ENCODE results near the gene COG4. TPM values are rescaled to one million over a fixed set of nuclear protein-coding genes. Genes with fewer than 3 reads are reported as not detected.

Gene COG4
- total RNA-seq, 1 experiment from 2014 or later: 54.2 TPM

DNA sequence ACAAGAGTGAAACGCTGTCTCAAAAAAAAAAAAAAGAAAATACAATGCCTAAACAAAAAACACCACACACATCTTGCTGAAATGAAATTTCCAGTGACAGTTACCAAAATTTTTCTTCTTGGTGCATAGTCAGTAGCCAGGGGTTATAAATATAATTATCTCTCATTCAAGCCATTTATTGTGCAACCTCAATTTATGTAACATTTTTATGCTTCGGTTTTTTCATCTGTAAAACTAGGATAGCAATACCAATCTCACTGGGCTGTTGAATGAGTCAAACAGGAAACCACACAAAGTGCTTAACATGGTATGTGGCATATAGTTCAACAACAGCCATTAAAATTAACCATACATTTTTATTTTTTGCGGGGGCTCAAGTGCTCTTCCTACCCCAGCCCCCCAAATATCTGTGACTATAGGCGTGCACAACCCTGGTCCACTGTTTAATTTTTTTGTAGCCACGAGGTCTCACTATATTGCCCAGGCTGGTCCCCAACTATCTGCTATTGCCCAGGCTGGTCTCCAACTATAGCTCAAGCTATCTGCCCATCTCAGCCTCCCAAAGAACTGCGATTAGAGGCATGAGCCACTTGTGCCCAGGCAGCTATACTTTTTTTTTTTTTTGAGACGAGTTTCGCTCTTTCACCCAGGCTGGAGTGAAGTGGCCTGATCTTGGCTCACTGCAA, 2.6 kb downstream of the COG4 start:
- H3K9me2 ChIP-seq (ENCODE audit: insufficient read depth): no peaks in the 10 kb centered on the region
- ChIA-PET POLR2A (interaction anchor here (1.6 kb wide), 1 partner anchor 139 kb away, joined by 4 read pairs; no protein-coding TSS in a partner anchor), RAD21 (ENCODE audit: low non-redundant PET in 1 of 2, low total read pairs in 2 of 2, uncharacterized antibody in 2 of 2, unreplicated experiment in 2 of 2) (no interaction called here), CTCF (no interaction called here)
- peaks cover 6 to 17% of the 10 kb centered on the region in 2 experiments for H3K36me3 ChIP-seq (ENCODE audit: control insufficient read depth in 1 of 2, insufficient read depth in 2 of 2, low read length in 2 of 2)
- peaks cover 41% of the 10 kb centered on the region for H3K79me2 ChIP-seq (ENCODE audit: insufficient read depth, low read length)
- no peaks in the 10 kb centered on the region for H4K20me1 ChIP-seq (ENCODE audit: insufficient read depth)
- H2AFZ ChIP-seq (ENCODE audit: low read depth, low read length, poor library complexity, severe bottlenecking): no peak overlapping the region
- H3K27me3 ChIP-seq (ENCODE audit: insufficient read depth, low read length): no peaks in the 10 kb centered on the region
- BruUV-seq (replicated peaks): no TSS peak
- DNase-seq (ENCODE audit: low read depth, low spot score) (no peak), ATAC-seq (no peak)
- intact Hi-C loops (cut with micrococcal nuclease): loop anchor here (10.0 kb wide), 1 partner anchor 134 kb away; no protein-coding TSS in a partner anchor
- peaks cover 7 to 16% of the 10 kb centered on the region in 2 experiments; a peak in 3 of 4 replicates for H3K4me1 ChIP-seq (ENCODE audit: control insufficient read depth in 1 of 2, insufficient read depth in 2 of 2, low read length in 2 of 2)
- TF ChIP-seq MAX (IDR thresholded peaks at IDR 0.05): no peak
- no peak for TF ChIP-seq EGR1 (IDR thresholded peaks at IDR 0.05; ENCODE audit: low read depth)
- no peaks in the 10 kb centered on the region for H3K9me3 ChIP-seq (ENCODE audit: control insufficient read depth in 1 of 2, insufficient read depth in 1 of 2, low read depth in 1 of 2, low read length in 2 of 2)
- no peak overlapping the region for H3K27ac ChIP-seq (ENCODE audit: low read depth, low read length)
- no peak overlapping the region for H3K9ac ChIP-seq (ENCODE audit: low read length)
- H3K4me2 ChIP-seq (ENCODE audit: low read length): no peak overlapping the region
- H3K4me3 ChIP-seq (replicated peaks in 1 of 2; ENCODE audit: low read depth in 1 of 2, low read length in 2 of 2): no peak overlapping the region

DNA sequence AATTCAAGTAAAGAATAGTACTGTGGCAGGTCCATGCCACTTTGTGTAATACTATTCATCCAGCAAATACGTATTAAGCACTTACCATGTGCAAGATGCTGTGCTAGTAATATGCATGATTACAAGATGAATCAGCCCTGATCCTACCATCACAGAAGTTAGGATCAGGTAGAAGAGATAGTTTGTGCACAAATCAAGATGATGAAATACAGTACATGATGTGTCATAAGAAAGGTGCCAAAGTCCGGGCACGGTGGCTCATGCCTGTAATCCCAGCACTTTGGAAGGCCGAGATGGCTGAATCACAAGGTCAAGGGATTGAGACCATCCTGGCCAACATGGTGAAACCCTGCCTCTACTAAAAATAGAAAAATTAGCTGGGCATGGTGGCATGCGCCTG, 10.9 kb downstream of the COG4 start:
- H3K27ac ChIP-seq (ENCODE audit: low read depth, low read length): no peak overlapping the region
- H4K20me1 ChIP-seq (ENCODE audit: insufficient read depth): no peaks in the 10 kb centered on the region
- H3K4me2 ChIP-seq (ENCODE audit: low read length): no peak overlapping the region
- CTCF ChIA-PET: no interaction called here
- H3K9ac ChIP-seq (ENCODE audit: low read length): no peak overlapping the region
- intact Hi-C loops (cut with micrococcal nuclease): no loop called here
- RAD21 ChIA-PET (ENCODE audit: low non-redundant PET in 1 of 2, low total read pairs in 2 of 2, uncharacterized antibody in 2 of 2, unreplicated experiment in 2 of 2): no interaction called here
- H3K27me3 ChIP-seq (ENCODE audit: insufficient read depth, low read length): no peaks in the 10 kb centered on the region
- H3K9me3 ChIP-seq (ENCODE audit: control insufficient read depth in 1 of 2, insufficient read depth in 1 of 2, low read depth in 1 of 2, low read length in 2 of 2): no peaks in the 10 kb centered on the region
- no peak overlapping the region for H2AFZ ChIP-seq (ENCODE audit: low read depth, low read length, poor library complexity, severe bottlenecking)
- H3K36me3 ChIP-seq (ENCODE audit: control insufficient read depth in 1 of 2, insufficient read depth in 2 of 2, low read length in 2 of 2): peaks cover 33 to 38% of the 10 kb centered on the region in 2 experiments; a peak in 3 of 4 replicates
- no peaks in the 10 kb centered on the region for H3K9me2 ChIP-seq (ENCODE audit: insufficient read depth)
- no peaks in the 10 kb centered on the region for H3K4me1 ChIP-seq (ENCODE audit: control insufficient read depth in 1 of 2, insufficient read depth in 2 of 2, low read length in 2 of 2)
- no peak overlapping the region for H3K4me3 ChIP-seq (replicated peaks in 1 of 2; ENCODE audit: low read depth in 1 of 2, low read length in 2 of 2)
- no peaks in the 10 kb centered on the region for H3K79me2 ChIP-seq (ENCODE audit: insufficient read depth, low read length)
- no TSS peak for BruUV-seq (replicated peaks)
- DNase-seq (ENCODE audit: low read depth, low spot score): no peak
- no peak for ATAC-seq
- POLR2A ChIA-PET: no interaction called here
- TF ChIP-seq JUND (IDR thresholded peaks at IDR 0.05) (no peak), RAD21 (IDR thresholded peaks at IDR 0.05; ENCODE audit: low read depth) (no peak), SIN3A (IDR thresholded peaks at IDR 0.05; ENCODE audit: low read depth) (no peak), POLR2A (IDR thresholded peaks at IDR 0.05; ENCODE audit: borderline replicate concordance, extremely low read depth, insufficient read depth, insufficient read length) (no peak), EZH2 (IDR thresholded peaks at IDR 0.05) (no peak), POLR2AphosphoS5 (IDR thresholded peaks at IDR 0.05; ENCODE audit: low read depth, low read length) (no peak), ZFX (IDR thresholded peaks at IDR 0.05) (no peak), CBX3 (IDR thresholded peaks at IDR 0.05; ENCODE audit: low read depth) (no peak), CTCF (IDR thresholded peaks at IDR 0.05 in 2 of 3, conservative IDR thresholded peaks at IDR 0.05 in 1 of 3; ENCODE audit: borderline replicate concordance in 1 of 3, insufficient read depth in 1 of 3, low read depth in 2 of 3, low read length in 2 of 3) (no peak), FOSL1 (IDR thresholded peaks at IDR 0.05; ENCODE audit: low read depth) (no peak), EGR1 (IDR thresholded peaks at IDR 0.05; ENCODE audit: low read depth) (no peak)
- TF ChIP-seq, protein P1, sequence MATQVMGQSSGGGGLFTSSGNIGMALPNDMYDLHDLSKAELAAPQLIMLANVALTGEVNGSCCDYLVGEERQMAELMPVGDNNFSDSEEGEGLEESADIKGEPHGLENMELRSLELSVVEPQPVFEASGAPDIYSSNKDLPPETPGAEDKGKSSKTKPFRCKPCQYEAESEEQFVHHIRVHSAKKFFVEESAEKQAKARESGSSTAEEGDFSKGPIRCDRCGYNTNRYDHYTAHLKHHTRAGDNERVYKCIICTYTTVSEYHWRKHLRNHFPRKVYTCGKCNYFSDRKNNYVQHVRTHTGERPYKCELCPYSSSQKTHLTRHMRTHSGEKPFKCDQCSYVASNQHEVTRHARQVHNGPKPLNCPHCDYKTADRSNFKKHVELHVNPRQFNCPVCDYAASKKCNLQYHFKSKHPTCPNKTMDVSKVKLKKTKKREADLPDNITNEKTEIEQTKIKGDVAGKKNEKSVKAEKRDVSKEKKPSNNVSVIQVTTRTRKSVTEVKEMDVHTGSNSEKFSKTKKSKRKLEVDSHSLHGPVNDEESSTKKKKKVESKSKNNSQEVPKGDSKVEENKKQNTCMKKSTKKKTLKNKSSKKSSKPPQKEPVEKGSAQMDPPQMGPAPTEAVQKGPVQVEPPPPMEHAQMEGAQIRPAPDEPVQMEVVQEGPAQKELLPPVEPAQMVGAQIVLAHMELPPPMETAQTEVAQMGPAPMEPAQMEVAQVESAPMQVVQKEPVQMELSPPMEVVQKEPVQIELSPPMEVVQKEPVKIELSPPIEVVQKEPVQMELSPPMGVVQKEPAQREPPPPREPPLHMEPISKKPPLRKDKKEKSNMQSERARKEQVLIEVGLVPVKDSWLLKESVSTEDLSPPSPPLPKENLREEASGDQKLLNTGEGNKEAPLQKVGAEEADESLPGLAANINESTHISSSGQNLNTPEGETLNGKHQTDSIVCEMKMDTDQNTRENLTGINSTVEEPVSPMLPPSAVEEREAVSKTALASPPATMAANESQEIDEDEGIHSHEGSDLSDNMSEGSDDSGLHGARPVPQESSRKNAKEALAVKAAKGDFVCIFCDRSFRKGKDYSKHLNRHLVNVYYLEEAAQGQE (IDR thresholded peaks at IDR 0.05; ENCODE audit: low read depth): no peak
- TF ChIP-seq, protein P2, sequence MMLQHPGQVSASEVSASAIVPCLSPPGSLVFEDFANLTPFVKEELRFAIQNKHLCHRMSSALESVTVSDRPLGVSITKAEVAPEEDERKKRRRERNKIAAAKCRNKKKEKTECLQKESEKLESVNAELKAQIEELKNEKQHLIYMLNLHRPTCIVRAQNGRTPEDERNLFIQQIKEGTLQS (IDR thresholded peaks at IDR 0.05): no peak
